Panc1 (cell line): Measurements from ENCODE around the gene UCK1. TPM values are rescaled to one million over a fixed set of nuclear protein-coding genes. Genes with fewer than 3 reads are reported as not detected.

Source experiments
- ATAC-seq: fragments of 200-7000 bp; cut with Tn5 transposase; 2 replicates; pipeline ENCODE4 v1.9.1; 2020; ENCODE audit warnings: mild to moderate bottlenecking, moderate library complexity
- BruUV-seq: library from RNA; stranded (reverse); fragments of 400-500 nt; replicated peaks from 2 replicates; lab custom pipeline; 2021; lab: Mats Ljungman, UMichigan
- CTCF ChIA-PET: fragments of 300-600 bp; sonication (Branson Sonifier 250); formaldehyde crosslinking; loops from one replicate; lab custom pipeline; 2022; ENCODE audit warnings: antibody characterized with exemption; lab: Charles Lee
- POLR2A ChIA-PET: fragments of 300-600 bp; sonication (Branson Sonifier 250); formaldehyde crosslinking; loops from one replicate; lab custom pipeline; 2022; ENCODE audit warnings: antibody characterized with exemption; lab: Charles Lee
- DNase-seq: peaks from one replicate; pipeline ENCODE4 v3.0.0-alpha.2; 2010; ENCODE audit warnings: low read depth, low spot score
- H3K27ac ChIP-seq: 2 replicates; pipeline ENCODE4 v1.5.1; 2011; ENCODE audit warnings: mild to moderate bottlenecking, low read length, inconsistent platforms
- H3K27me3 ChIP-seq: fragments of 200-500 bp; sonication (Bioruptor generic); 2 replicates; pipeline ENCODE4 v1.6.0; 2014; ENCODE audit warnings: low read length, inconsistent platforms; ENCODE audit not compliant: control insufficient read depth, insufficient read depth
- H3K36me3 ChIP-seq: fragments of 200-500 bp; sonication (Bioruptor generic); 2 replicates; pipeline ENCODE4 v1.5.1; 2014; ENCODE audit warnings: inconsistent platforms, mild to moderate bottlenecking, low read length, moderate library complexity; ENCODE audit not compliant: control insufficient read depth, insufficient read depth
- H3K4me1 ChIP-seq: 2 replicates; pipeline ENCODE4 v1.5.1; 2011; ENCODE audit warnings: inconsistent platforms, mild to moderate bottlenecking, low read length, moderate library complexity; ENCODE audit not compliant: control insufficient read depth, insufficient read depth
- H3K4me3 ChIP-seq, 2 experiments: 2 replicates each; pipeline ENCODE4 v1.5.1; 2011 to 2012; ENCODE audit warnings: low read depth in 2 of 2, low read length in 2 of 2, mild to moderate bottlenecking in 2 of 2, inconsistent platforms in 1 of 2, moderate library complexity in 1 of 2
- H3K9me3 ChIP-seq: fragments of 200-500 bp; sonication (Bioruptor generic); 2 replicates; pipeline ENCODE4 v1.5.1; 2014; ENCODE audit warnings: low read depth, mild to moderate bottlenecking, inconsistent platforms, low read length, moderate library complexity; ENCODE audit not compliant: control insufficient read depth, insufficient read depth
- CTCF ChIP-seq: fragments of 450-650 bp; IDR thresholded peaks from 2 replicates; pipeline ENCODE4 v1.5.1; 2017; ENCODE audit warnings: mild to moderate bottlenecking
- POLR2AphosphoS5 ChIP-seq: IDR thresholded peaks from 2 replicates; pipeline ENCODE4 v1.6.1; 2012; ENCODE audit warnings: mild to moderate bottlenecking, low read depth, low read length, moderate library complexity
- REST ChIP-seq, 2 experiments: IDR thresholded peaks; 2 replicates each; pipeline ENCODE4 v1.6.1; 2011 to 2012; ENCODE audit warnings: low read depth in 2 of 2, control low read depth in 1 of 2, low read length in 1 of 2, mild to moderate bottlenecking in 1 of 2, moderate library complexity in 1 of 2; ENCODE audit not compliant: insufficient read depth in 1 of 2
- SIN3A ChIP-seq: IDR thresholded peaks from 2 replicates; pipeline ENCODE4 v1.6.1; 2012; ENCODE audit warnings: low read depth, mild to moderate bottlenecking, low read length, moderate library complexity, borderline replicate concordance; ENCODE audit not compliant: insufficient read depth
- TCF7L2 ChIP-seq: IDR thresholded peaks from 2 replicates; pipeline ENCODE4 v1.6.1; 2011; ENCODE audit warnings: mild to moderate bottlenecking, low read depth, low read length, inconsistent platforms
- in situ Hi-C: cut with HindIII; loops from 2 replicates; pipeline ENCODE4 v1.10.0; 2016; ENCODE audit warnings: low sequenced_read_pairs, low pct_unique_long_range_greater_than_20kb
- intact Hi-C: fragments of 100-400 bp; cut with micrococcal nuclease; formaldehyde crosslinking; loops from one replicate; pipeline ENCODE4 v1.10.0; 2022; ENCODE audit not compliant: unreplicated experiment
- total RNA-seq: library from RNA; stranded (reverse); gene quantifications from one replicate; pipeline ENCODE4 v1.2.1, GENCODE V29; 2021; ENCODE audit not compliant: unreplicated experiment

UCK1 gene
- total RNA-seq, 1 experiment from 2014 or later, result 30.2 TPM

GRCh38 chr9:131502781-131503625, 28.1 kb downstream of the UCK1 start, which contains the start of gene POMT1:
TSS of gene POMT1 (plus strand) at chr9:131502918. CDS start at chr9:131504219, 1,301 bp downstream.
- peaks cover 17% of the 10 kb centered on the region for H3K4me1 ChIP-seq
- CTCF ChIA-PET, result interaction anchor here (1.1 kb wide), 1 partner anchor 130 kb away, joined by 3 read pairs; no protein-coding TSS in a partner anchor
- intact Hi-C loops, result no loop called here
- no TSS peak for BruUV-seq
- in situ Hi-C loops, result no loop called here
- H3K27ac ChIP-seq, result peak within 1 kb of the TSS; percentile 76
- no peaks in the 10 kb centered on the region for H3K27me3 ChIP-seq
- peak within 1 kb of the TSS; percentile 72 to 73 for H3K4me3 ChIP-seq
- H3K9me3 ChIP-seq, result no peaks in the 10 kb centered on the region
- peak; percentile 86 for ATAC-seq
- TF ChIP-seq TCF7L2 (no peak), POLR2AphosphoS5 (peak; percentile 78), REST (IDR thresholded peaks at IDR 0.05; ENCODE audit: insufficient read depth in 1 of 2, low read depth in 2 of 2, low read length in 1 of 2) (no peak), CTCF (no peak), SIN3A (peak; percentile 58; the same call in 1 of the 2 replicates)
- no peak for DNase-seq
- POLR2A ChIA-PET, result no interaction called here
- no peaks in the 10 kb centered on the region for H3K36me3 ChIP-seq

- H3K27ac ChIP-seq, result peak overlapping the region; percentile 12; the same call in 1 of the 2 replicates
- intact Hi-C loops (no loop called here), in situ Hi-C loops (no loop called here)
- no peaks in the 10 kb centered on the region for H3K9me3 ChIP-seq
- H3K4me1 ChIP-seq, result peaks cover 17% of the 10 kb centered on the region
- H3K4me3 ChIP-seq, result no peak overlapping the region
- POLR2A ChIA-PET, result no interaction called here
- no peak for DNase-seq
- ATAC-seq, result peak; percentile 7; the same call in 1 of the 2 replicates
- TF ChIP-seq POLR2AphosphoS5 (no peak), REST (IDR thresholded peaks at IDR 0.05; ENCODE audit: insufficient read depth in 1 of 2, low read depth in 2 of 2, low read length in 1 of 2) (no peak), SIN3A (no peak), CTCF (no peak), TCF7L2 (no peak)
- H3K27me3 ChIP-seq, result no peaks in the 10 kb centered on the region
- BruUV-seq, result no TSS peak
- CTCF ChIA-PET, result no interaction called here
- peaks cover 2% of the 10 kb centered on the region; the same call in 1 of the 2 replicates for H3K36me3 ChIP-seq
Measured at GRCh38 chr9:131500939-131501541, 30.0 kb downstream of the UCK1 start.
